ENCODE results near the gene SYTL4. TPM values are rescaled to one million over a fixed set of nuclear protein-coding genes. Genes with fewer than 3 reads are reported as not detected.

The SYTL4 gene
- polyA plus RNA-seq, 1 experiment: 3.3 TPM

GRCh38 chrX:100673397-100673953, 58.4 kb downstream of the SYTL4 start:
- TF ChIP-seq, protein P1, sequence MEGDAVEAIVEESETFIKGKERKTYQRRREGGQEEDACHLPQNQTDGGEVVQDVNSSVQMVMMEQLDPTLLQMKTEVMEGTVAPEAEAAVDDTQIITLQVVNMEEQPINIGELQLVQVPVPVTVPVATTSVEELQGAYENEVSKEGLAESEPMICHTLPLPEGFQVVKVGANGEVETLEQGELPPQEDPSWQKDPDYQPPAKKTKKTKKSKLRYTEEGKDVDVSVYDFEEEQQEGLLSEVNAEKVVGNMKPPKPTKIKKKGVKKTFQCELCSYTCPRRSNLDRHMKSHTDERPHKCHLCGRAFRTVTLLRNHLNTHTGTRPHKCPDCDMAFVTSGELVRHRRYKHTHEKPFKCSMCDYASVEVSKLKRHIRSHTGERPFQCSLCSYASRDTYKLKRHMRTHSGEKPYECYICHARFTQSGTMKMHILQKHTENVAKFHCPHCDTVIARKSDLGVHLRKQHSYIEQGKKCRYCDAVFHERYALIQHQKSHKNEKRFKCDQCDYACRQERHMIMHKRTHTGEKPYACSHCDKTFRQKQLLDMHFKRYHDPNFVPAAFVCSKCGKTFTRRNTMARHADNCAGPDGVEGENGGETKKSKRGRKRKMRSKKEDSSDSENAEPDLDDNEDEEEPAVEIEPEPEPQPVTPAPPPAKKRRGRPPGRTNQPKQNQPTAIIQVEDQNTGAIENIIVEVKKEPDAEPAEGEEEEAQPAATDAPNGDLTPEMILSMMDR (IDR thresholded peaks at IDR 0.05; ENCODE audit: insufficient read depth, low read depth, low read length): no peak
- H3K4me3 ChIP-seq (ENCODE audit: low read depth, low read length): no peak overlapping the region
- ChIA-PET POLR2A (no interaction called here), CTCF (interaction anchor here (1.0 to 6.7 kb wide), 4 partner anchors 12 to 95 kb away, joined by 3 to 92 read pairs (median 18); no protein-coding TSS in a partner anchor)
- H3K36me3 ChIP-seq (ENCODE audit: control insufficient read depth, insufficient read depth, low read length): no peaks in the 10 kb centered on the region
- H3K27me3 ChIP-seq (ENCODE audit: control insufficient read depth, insufficient read depth, low read length): no peaks in the 10 kb centered on the region
- DNase-seq (ENCODE audit: low read depth): peak; percentile 26

DNA sequence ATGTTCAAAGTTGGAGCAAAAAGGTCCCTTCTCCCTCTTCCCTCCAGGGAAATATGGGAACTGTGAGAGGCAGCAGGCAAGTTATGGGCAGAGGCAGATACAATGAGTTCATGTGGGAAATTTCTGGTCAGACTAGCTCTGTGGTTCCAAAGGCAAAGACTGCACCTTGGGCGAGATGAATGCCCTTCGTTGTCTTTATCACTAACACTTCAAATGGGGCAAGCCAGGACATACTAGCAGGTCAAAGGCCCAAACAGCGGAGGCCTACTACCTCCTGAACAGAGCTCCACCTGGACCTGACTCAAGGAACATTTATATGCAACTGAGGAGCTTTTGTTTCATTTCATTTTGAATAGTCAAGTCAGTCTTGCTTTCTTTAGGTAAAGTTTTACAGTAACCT, 59.0 kb downstream of the SYTL4 start:
- ChIA-PET POLR2A (no interaction called here), CTCF (interaction anchor here (1.0 to 6.7 kb wide), 7 partner anchors 10 to 96 kb away, joined by 3 to 92 read pairs (median 9); no protein-coding TSS in a partner anchor)
- Histone ChIP-seq H3K36me3 (ENCODE audit: control insufficient read depth, insufficient read depth, low read length) (no peaks in the 10 kb centered on the region), H3K4me3 (ENCODE audit: low read depth, low read length) (no peak overlapping the region), H3K27me3 (ENCODE audit: control insufficient read depth, insufficient read depth, low read length) (no peaks in the 10 kb centered on the region)
- TF ChIP-seq, protein P1 (IDR thresholded peaks at IDR 0.05; ENCODE audit: insufficient read depth, low read depth, low read length): no peak
- DNase-seq (ENCODE audit: low read depth): no peak

DNA sequence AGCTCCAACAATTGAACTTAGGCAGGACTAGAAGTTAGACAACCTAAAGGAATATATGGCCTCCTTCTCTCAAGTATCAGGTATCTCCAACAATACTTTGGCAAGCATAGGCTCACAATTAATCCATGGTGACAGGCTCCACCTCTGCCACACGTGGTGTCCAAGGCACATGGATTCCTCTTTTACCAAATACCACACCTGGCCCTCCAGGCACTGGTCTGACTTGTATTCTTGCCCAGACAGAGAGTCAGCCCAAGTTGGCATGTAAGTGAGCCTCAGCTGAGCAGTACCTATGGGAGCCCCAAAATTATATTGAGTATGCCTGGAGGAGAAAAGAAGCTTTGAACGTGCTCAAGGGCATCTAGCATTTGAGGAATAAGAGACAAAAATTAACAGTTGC, 68.3 kb downstream of the SYTL4 start:
- ChIA-PET POLR2A (no interaction called here), CTCF (interaction anchor here (1.1 to 2.9 kb wide), 3 partner anchors 8 to 105 kb away, joined by 4 to 11 read pairs (median 10); no protein-coding TSS in a partner anchor)
- TF ChIP-seq, protein P1 (IDR thresholded peaks at IDR 0.05; ENCODE audit: insufficient read depth, low read depth, low read length): no peak
- DNase-seq (ENCODE audit: low read depth): no peak
- Histone ChIP-seq H3K4me3 (ENCODE audit: low read depth, low read length) (no peak overlapping the region), H3K36me3 (ENCODE audit: control insufficient read depth, insufficient read depth, low read length) (peaks cover 1% of the 10 kb centered on the region), H3K27me3 (ENCODE audit: control insufficient read depth, insufficient read depth, low read length) (no peaks in the 10 kb centered on the region)

GRCh38 chrX:100662796-100663195, 69.1 kb downstream of the SYTL4 start:
- no peak for DNase-seq (ENCODE audit: low read depth)
- CTCF ChIA-PET: interaction anchor here (2.0 to 2.9 kb wide), 2 partner anchors 9 to 106 kb away, joined by 10 to 11 read pairs; no protein-coding TSS in a partner anchor
- Histone ChIP-seq H3K4me3 (ENCODE audit: low read depth, low read length) (no peak overlapping the region), H3K27me3 (ENCODE audit: control insufficient read depth, insufficient read depth, low read length) (no peaks in the 10 kb centered on the region), H3K36me3 (ENCODE audit: control insufficient read depth, insufficient read depth, low read length) (peaks cover 1% of the 10 kb centered on the region)
- POLR2A ChIA-PET: no interaction called here
- TF ChIP-seq, protein P1 (IDR thresholded peaks at IDR 0.05; ENCODE audit: insufficient read depth, low read depth, low read length): no peak

- no peak for DNase-seq (ENCODE audit: low read depth)
- Histone ChIP-seq H3K4me3 (ENCODE audit: low read depth, low read length) (no peak overlapping the region), H3K36me3 (ENCODE audit: control insufficient read depth, insufficient read depth, low read length) (peaks cover 1% of the 10 kb centered on the region), H3K27me3 (ENCODE audit: control insufficient read depth, insufficient read depth, low read length) (no peaks in the 10 kb centered on the region)
- ChIA-PET POLR2A (no interaction called here), CTCF (interaction anchor here (2.0 kb wide), 1 partner anchor 9 kb away, joined by 11 read pairs; no protein-coding TSS in a partner anchor)
- TF ChIP-seq, protein P1 (IDR thresholded peaks at IDR 0.05; ENCODE audit: insufficient read depth, low read depth, low read length): no peak
Observed at GRCh38 chrX:100662170-100662569, 69.8 kb downstream of the SYTL4 start.

Data from BJ (cell line).